Thymus (tissue), 14 donors: ENCODE measurements around the gene RGS3. TPM values are rescaled to one million over a fixed set of nuclear protein-coding genes. Genes with fewer than 3 reads are reported as not detected.

Experiments used
- DNase-seq, 9 donors: peaks; one replicate each; pipeline ENCODE4 v3.0.0-alpha.2; 2013; ENCODE audit warnings: low spot score in 9 of 9, low read depth in 6 of 9, missing footprints in 1 of 9
- H3K27ac ChIP-seq, 2 donors: one replicate each; pipeline ENCODE4 v1.5.1; 2013; ENCODE audit warnings: control low read depth in 1 of 2, low read depth in 1 of 2, low read length in 1 of 2, mild to moderate bottlenecking in 1 of 2, moderate library complexity in 1 of 2
- H3K27me3 ChIP-seq, 2 donors: one replicate each; pipeline ENCODE4 v1.5.1; 2013; ENCODE audit warnings: low read length in 1 of 2; ENCODE audit not compliant: control insufficient read depth in 2 of 2, insufficient read depth in 1 of 2
- H3K36me3 ChIP-seq, 2 donors: one replicate each; pipeline ENCODE4 v1.5.1; 2013; ENCODE audit warnings: low read length in 1 of 2, mild to moderate bottlenecking in 1 of 2, moderate library complexity in 1 of 2; ENCODE audit not compliant: control insufficient read depth in 2 of 2, insufficient read depth in 2 of 2
- H3K4me1 ChIP-seq, 2 donors: one replicate each; pipeline ENCODE4 v1.5.1; 2013; ENCODE audit warnings: low read length in 2 of 2; ENCODE audit not compliant: control insufficient read depth in 2 of 2, insufficient read depth in 2 of 2
- H3K4me3 ChIP-seq, 2 donors: one replicate each; pipeline ENCODE4 v1.5.1; 2013; ENCODE audit warnings: low read length in 2 of 2, control low read depth in 1 of 2, mild to moderate bottlenecking in 1 of 2
- H3K9me3 ChIP-seq, 2 donors: one replicate each; pipeline ENCODE4 v1.5.1; 2013; ENCODE audit warnings: low read length in 1 of 2, mild to moderate bottlenecking in 1 of 2; ENCODE audit not compliant: control insufficient read depth in 2 of 2, insufficient read depth in 1 of 2
- WGBS: extraction: QIAGEN DNeasy Blood & Tissue Kit; methylation state at CpG from one replicate; pipeline ENCODE4 v1.1.7; 2013; 5-methylcytosine and 5-hydroxymethylcytosine counted together
- long read RNA-seq, 10 donors: transcript quantifications; one replicate each; lab custom pipeline, GENCODE V29; 2026
- polyA plus RNA-seq: library from polyadenylated mRNA; stranded (reverse); fragments of 200-250 nt; gene quantifications from one replicate; pipeline ENCODE4 v1.2.3, GENCODE V29; 2013
- total RNA-seq: library from RNA; stranded (reverse); fragments of 120-200 nt; gene quantifications from one replicate; pipeline ENCODE4 v1.2.4, GENCODE V29; 2013
- donor health status: healthy.

Gene RGS3
- total RNA-seq, result 21.4 TPM
- polyA plus RNA-seq, result 16.5 TPM
- long read RNA-seq, donor 1, result 0 reads
- long read RNA-seq, donor 2, result 0 reads
- long read RNA-seq, donor 3, transcript RGS3-211 (5 exons, 2,155 nt), result major isoform, 5 of 6 reads
- long read RNA-seq, donor 3, partial matches to known transcripts, result 0 of 6 reads
- long read RNA-seq, donor 3, other reads (novel, unspliced or antisense), result 0 of 6 reads
- long read RNA-seq, donor 4, partial matches to known transcripts, result 0 of 4 reads
- long read RNA-seq, donor 4, other reads (novel, unspliced or antisense), result 0 of 4 reads
- long read RNA-seq, donor 5, full-length matches to known transcripts, result 10 of 10 reads
- long read RNA-seq, donor 5, partial matches to known transcripts, result 0 of 10 reads
- long read RNA-seq, donor 5, other reads (novel, unspliced or antisense), result 0 of 10 reads
- long read RNA-seq, donor 6, full-length matches to known transcripts, result 3 of 3 reads
- long read RNA-seq, donor 6, partial matches to known transcripts, result 0 of 3 reads
- long read RNA-seq, donor 6, other reads (novel, unspliced or antisense), result 0 of 3 reads
- long read RNA-seq, donor 7, full-length matches to known transcripts, result 3 of 3 reads
- long read RNA-seq, donor 7, partial matches to known transcripts, result 0 of 3 reads
- long read RNA-seq, donor 7, other reads (novel, unspliced or antisense), result 0 of 3 reads
- long read RNA-seq, donor 8, transcript RGS3-211 (5 exons, 2,155 nt), result major isoform, 8 of 8 reads
- long read RNA-seq, donor 8, partial matches to known transcripts, result 0 of 8 reads
- long read RNA-seq, donor 8, other reads (novel, unspliced or antisense), result 0 of 8 reads
- long read RNA-seq, donor 9, result 0 reads
- long read RNA-seq, donor 10, full-length matches to known transcripts, result 2 of 2 reads
- long read RNA-seq, donor 10, partial matches to known transcripts, result 0 of 2 reads
- long read RNA-seq, donor 10, other reads (novel, unspliced or antisense), result 0 of 2 reads

DNA sequence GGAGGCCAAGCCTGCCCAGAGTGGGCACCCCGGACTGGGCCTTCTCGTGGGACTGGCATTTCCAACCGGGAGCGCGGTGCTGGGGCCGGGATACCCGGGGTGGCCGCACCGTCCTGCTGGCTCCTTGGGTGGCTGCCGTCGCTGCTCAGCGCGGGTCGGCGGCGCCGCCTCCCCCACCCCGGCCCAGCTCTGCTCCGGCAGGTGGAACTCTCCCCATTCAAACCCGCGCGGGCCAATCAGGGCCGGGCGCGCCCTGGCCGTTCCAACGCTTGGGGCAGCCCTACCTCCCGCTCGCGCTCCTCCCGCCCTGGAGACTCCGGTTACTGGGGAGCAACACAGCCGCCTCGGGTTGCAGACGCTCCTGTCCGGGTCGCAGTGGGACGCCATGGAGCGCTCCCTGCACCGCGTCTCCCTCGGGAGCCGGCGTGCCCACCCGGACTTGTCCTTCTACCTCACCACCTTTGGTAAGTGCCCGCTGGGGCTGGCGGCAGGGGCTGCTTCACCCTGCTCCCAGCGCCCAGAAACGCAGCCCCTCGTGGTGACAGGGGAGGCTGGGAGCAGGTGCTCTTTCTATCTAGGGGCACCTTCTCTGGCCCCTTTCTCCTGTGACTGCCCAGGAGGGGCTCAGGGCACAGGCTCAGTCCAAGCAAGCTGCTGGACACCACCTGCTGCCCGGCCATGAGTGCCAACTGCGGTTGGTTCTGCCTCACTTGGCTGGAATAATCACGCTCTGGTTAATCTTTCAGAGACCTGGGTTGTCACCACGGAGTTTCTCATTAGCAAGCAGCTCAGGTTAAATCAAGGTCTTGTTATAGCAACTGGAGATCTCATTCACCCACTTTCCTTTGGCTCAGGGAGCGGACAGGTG is at the start of gene RGS3:
TSS of gene RGS3 (plus strand) at position 310 of the 868 bp plus-strand sequence. CDS start at position 386, 76 bp downstream.
- DNase-seq, result peak in 4 of 9 donors; percentile 18 to 69 (median 57)
- peak within 1 kb of the TSS in 1 of 2 donors; percentile 48 for H3K4me3 ChIP-seq
- no peaks in the 10 kb centered on the region for H3K36me3 ChIP-seq
- no peaks in the 10 kb centered on the region for H3K27me3 ChIP-seq
- 90% methylated on average over 55 of the region's 55 CpGs for WGBS
- H3K4me1 ChIP-seq, result peaks cover 0 to 18% of the 10 kb centered on the region in 2 donors
- no peaks in the 10 kb centered on the region for H3K9me3 ChIP-seq
- H3K27ac ChIP-seq, result no peak within 1 kb of the TSS

DNA sequence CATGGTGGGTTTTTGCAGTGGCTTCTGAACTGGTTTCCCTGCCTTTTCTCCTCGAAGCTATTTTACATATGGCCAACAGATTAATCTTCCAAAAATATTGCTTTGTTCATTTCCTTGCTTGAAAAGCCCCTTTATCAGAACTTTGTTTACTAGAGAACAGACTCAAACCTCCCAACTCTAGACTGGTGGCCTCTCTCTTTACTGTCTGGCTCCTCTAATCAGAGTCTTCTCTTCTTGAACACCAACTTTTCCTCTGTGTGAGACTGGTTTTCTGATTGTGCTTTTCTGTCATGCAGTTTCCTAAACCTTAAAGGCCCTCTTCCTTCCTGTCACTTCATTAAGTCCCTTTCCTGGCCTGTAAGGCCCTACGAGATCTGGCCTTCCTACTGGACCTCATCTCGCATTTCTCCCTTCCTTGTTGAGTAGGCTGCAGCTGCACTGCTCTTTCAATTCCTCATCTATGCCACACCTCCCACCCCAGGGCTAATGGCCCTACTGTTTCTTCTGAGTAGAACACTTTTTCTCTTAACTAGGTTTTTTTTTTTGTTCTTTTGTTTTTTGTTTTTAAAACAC is 47.3 kb upstream of the RGS3 start:
- no peak for DNase-seq
- H3K4me1 ChIP-seq, result peaks cover 2 to 7% of the 10 kb centered on the region in 2 donors
- H3K9me3 ChIP-seq, result no peaks in the 10 kb centered on the region
- H3K36me3 ChIP-seq, result no peaks in the 10 kb centered on the region
- WGBS, result 80% methylated on average over 3 of the region's 3 CpGs
- peak overlapping the region in 1 of 2 donors; percentile 33 for H3K27ac ChIP-seq
- no peaks in the 10 kb centered on the region for H3K27me3 ChIP-seq
- H3K4me3 ChIP-seq, result no peak overlapping the region

DNA sequence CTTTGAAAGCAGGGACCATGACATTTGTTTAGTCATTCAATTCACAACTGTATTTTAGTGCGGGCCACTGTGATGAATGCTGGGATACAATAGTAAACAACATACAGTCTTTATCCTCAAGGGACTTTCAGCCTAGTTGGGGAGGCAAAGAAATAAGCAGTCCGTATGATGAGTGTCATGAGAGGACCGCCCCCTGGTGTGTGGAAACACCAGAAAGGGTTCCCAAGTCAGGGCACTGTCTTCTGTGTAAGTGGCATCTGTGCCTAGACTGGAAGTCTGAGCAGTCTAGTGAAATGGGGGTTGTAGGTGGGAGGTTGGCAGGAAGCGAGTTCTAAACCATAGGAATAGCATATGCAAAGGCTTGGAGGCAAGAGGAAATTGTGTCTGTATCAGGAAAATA is 46.2 kb upstream of the RGS3 start:
- Histone ChIP-seq H3K27ac (no peak overlapping the region), H3K4me1 (no peaks in the 10 kb centered on the region), H3K9me3 (no peaks in the 10 kb centered on the region), H3K27me3 (no peaks in the 10 kb centered on the region), H3K36me3 (no peaks in the 10 kb centered on the region), H3K4me3 (no peak overlapping the region)
- no peak for DNase-seq
- 97% methylated on average over 4 of the region's 4 CpGs for WGBS

DNA sequence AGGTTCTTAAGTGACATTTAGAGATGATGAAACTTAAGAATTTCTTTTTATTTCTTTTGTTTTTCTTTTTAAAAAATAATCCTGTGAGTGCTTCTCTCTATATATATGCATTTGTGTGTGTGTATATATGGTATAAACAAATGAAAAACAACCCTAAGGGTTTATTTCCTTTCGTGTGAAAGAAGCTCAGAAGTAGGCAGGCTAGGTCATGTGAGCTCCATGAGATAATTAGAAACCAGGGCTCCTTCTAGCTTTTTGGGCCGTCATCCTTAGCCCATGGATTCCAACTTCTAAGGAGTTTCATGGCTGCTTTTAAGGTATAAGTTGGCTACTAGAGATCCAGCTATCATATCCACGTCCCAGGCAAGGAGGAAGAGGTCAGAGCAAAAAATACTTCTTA is 41.8 kb upstream of the RGS3 start:
- Histone ChIP-seq H3K27me3 (no peaks in the 10 kb centered on the region), H3K27ac (no peak overlapping the region), H3K4me1 (no peaks in the 10 kb centered on the region), H3K4me3 (no peak overlapping the region), H3K9me3 (no peaks in the 10 kb centered on the region), H3K36me3 (no peaks in the 10 kb centered on the region)
- DNase-seq, result no peak
- 95% methylated on average over 3 of the region's 3 CpGs for WGBS

- Histone ChIP-seq H3K36me3 (no peaks in the 10 kb centered on the region), H3K9me3 (no peaks in the 10 kb centered on the region), H3K27me3 (no peaks in the 10 kb centered on the region), H3K27ac (no peak overlapping the region), H3K4me3 (no peak overlapping the region), H3K4me1 (no peaks in the 10 kb centered on the region)
- DNase-seq, result no peak
- WGBS, result 13% methylated on average over 2 of the region's 2 CpGs
These were observed 38.5 kb upstream of the RGS3 start for GRCh38 chr9:113425072-113425471.

GRCh38 chr9:113426701-113427100 is 36.8 kb upstream of the RGS3 start:
- no peak for DNase-seq
- 98% methylated on average over 1 of the region's 1 CpG for WGBS
- no peak overlapping the region for H3K27ac ChIP-seq
- H3K4me3 ChIP-seq, result no peak overlapping the region
- H3K4me1 ChIP-seq, result no peaks in the 10 kb centered on the region
- no peaks in the 10 kb centered on the region for H3K27me3 ChIP-seq
- no peaks in the 10 kb centered on the region for H3K9me3 ChIP-seq
- H3K36me3 ChIP-seq, result no peaks in the 10 kb centered on the region

GRCh38 chr9:113427629-113428028 is 35.9 kb upstream of the RGS3 start:
- Histone ChIP-seq H3K4me3 (no peak overlapping the region), H3K27ac (no peak overlapping the region), H3K4me1 (no peaks in the 10 kb centered on the region), H3K27me3 (no peaks in the 10 kb centered on the region), H3K9me3 (no peaks in the 10 kb centered on the region), H3K36me3 (no peaks in the 10 kb centered on the region)
- no peak for DNase-seq
- 95% methylated on average over 2 of the region's 2 CpGs for WGBS

DNA sequence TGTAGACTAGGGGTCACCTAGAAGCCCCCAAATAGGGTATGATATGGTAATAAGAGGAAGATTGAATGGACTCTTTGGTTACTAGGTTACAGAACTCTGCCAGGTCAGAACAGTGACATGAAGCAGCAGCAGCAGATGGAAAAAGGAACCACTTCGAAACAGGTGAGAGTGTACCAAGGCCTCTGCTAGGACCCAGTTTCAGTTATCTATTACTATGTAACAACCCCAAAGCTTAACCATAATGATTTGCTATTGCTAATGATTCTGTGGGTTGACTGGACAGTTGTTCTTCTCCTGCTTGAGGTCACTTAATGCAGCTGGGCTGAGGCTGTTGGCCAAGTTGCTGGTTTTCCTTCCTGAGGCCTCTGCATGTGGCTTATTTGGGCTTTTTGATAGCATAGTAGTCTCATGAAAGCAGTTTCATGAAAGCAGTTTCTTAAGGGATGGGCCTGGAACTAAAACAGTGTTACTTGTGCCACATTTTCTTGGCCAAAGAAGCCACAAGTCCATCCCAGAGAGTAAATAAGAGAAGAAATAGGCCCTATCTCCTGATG is 35.4 kb upstream of the RGS3 start:
- DNase-seq, result no peak
- Histone ChIP-seq H3K27ac (no peak overlapping the region), H3K4me3 (no peak overlapping the region), H3K9me3 (no peaks in the 10 kb centered on the region), H3K4me1 (no peaks in the 10 kb centered on the region), H3K36me3 (no peaks in the 10 kb centered on the region), H3K27me3 (no peaks in the 10 kb centered on the region)
- WGBS, result 87% methylated on average over 1 of the region's 1 CpG
